D721Med (cell line): Measurements from ENCODE around the gene LIMD2.

ENCODE experiments used
- DNase-seq: peaks from one replicate; pipeline ENCODE4 v3.0.0; 2011; ENCODE audit warnings: low spot score; ENCODE audit not compliant: insufficient read length
- FAIRE-seq: peaks from 2 replicates; lab custom pipeline; 2011; peaks lifted over from hg19 to GRCh38; lab: Jason Lieb, UNC
- CTCF ChIP-seq: IDR thresholded peaks from 2 replicates; pipeline ENCODE4 v1.5.1; 2012; ENCODE audit warnings: mild to moderate bottlenecking, control low read depth; ENCODE audit not compliant: insufficient read depth; ENCODE audit errors: missing control alignments

Gene LIMD2

DNA sequence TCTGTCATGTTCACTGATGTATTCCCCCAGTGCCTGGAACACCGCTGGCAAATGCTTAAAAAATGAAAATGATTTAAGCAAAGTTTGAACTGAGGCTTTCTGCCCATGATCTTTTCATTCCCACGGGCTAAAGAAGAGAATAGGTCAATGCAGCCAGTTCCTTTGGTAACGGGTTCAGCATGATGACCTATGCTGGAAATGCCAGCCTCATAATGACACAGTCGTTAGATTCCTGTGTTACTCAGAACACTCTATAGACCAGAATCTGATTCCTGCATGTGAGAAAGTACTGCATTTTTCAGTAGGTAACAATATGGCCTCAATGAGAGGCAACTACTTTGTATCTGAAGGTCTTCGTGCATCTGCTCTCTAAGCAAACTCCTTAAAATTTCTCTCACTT lies 19.1 kb upstream of the LIMD2 start:
- no peak for DNase-seq
- no peak for FAIRE-seq
- no peak for TF ChIP-seq CTCF

DNA sequence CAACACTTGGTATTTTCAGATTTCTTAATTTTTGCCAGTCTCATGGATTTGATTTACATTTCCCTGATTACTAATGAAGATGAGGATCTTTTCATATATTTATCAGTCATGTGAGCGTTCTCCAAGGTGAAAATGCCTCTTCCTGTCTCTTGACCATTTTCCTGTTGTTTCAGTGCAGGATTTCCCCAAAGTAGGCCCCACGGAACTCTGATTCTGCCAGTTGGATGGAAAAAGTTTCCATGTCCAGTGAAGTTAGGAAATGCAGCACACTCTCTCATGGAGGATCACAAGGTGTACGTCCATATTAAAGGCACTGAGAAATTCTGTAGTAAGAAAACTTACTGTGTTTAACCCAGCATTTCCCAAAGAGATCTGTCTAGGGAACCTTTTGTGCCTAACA lies 16.5 kb upstream of the LIMD2 start:
- DNase-seq (no peak), FAIRE-seq (no peak)
- no peak for TF ChIP-seq CTCF

DNA sequence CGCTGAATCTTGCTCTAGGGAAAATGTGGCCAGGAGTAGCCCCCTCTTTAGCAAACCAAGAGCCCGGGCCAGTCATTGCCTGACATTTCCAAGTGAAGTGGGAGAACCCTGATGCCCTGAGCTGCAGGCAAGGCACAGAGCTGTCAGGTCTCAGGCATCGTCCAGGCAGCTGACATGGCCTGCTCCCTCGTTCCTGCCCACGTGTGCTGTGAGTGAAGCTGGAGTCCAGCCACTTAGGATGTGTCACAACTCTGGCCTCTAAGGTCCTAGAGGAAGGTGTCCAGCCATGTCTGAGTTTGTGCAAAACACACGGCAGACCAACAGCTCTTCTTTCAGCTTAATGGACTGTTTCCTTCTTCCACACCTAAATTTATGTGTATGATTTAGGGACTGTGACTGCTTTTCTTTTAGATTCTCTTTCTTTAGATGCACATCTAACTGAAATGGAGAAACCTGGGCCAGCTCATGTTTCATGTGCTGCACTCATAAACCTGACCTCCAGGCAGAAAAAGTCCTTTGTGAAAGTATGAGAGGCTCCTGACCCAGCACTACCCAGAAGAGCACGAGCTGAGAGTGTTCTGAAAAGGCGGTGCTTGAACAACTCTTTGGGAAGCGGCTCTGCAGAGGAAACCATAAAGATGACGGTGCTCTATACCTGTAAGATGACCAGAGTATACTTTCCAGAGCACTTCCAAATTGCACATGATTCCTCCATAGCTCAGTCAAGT lies 14.8 kb upstream of the LIMD2 start:
- FAIRE-seq, result no peak
- no peak for TF ChIP-seq CTCF
- no peak for DNase-seq

DNA sequence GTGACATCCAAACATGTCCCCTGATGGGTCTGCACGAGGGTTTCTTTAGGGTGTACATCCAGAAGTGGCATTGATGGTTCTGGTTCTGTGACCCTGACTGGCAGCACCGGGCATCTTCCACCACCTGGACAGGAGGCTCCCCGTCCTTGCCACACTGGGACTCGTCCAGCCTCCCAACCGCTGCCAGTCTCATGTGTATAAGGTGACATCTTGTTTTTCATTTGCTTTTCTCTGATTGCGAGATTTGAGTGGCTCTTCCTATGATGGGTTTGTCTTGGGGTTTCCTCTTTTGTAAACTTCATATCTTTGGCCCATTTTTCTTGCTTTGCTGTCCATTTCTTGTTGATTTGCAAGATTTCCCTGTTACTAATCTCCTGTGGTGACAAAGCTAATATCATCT lies 9.2 kb upstream of the LIMD2 start:
- DNase-seq, result no peak
- no peak for FAIRE-seq
- TF ChIP-seq CTCF, result no peak

DNA sequence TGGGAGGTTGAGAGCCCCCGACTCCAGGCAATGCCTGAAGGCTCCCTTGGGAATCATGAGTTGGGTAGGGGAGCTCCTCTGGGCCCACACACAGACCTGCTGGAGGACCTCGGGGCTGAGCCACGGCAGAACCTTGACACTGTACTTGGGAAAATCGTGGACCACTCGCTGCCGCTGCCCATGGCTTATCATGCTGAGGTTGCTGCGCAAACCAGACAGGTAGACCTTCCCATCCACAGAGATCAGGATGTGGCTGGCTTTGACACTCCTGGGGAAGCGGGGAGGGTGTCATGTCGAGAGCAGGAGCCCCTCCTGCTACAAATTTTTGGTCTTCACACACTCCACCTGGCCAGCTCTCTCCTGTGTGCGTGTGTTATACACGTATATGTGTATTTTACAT lies 7.2 kb upstream of the LIMD2 start:
- no peak for TF ChIP-seq CTCF
- DNase-seq (no peak), FAIRE-seq (no peak)

DNA sequence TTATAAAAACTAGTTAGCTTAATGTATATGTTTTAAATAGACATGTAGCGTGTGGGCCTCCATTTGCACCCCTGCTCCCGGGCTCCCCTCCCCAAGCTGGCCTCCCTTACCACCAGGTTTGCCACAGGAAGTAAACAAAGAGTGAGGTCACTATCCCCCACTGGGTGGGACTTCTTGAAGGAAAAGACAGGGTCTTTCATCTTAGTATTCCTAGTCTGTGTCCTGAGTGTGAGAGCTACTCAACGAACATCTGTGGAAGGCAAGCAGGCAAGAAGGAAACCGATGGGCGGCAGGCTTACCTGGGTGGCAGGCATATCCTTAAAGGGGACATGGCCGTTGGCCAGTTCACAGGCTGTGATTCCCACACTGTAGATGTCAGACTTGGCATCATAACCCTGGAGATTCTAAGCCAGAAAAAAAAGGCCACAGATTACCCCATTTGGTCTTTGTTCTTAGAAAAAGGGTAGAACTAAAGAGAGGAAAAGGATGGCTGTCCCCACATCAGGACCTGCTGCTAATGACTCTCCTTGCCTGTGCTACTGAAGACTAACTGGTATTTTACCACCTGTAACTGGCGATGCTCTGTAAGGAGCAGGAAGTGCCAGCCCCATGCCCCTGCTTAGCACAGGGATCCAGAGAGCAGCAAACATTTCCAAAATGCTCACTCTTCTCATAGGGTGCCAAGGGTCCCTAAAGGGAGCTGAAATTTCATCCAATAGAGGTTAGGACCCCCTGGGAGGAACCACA lies 6.6 kb upstream of the LIMD2 start:
- DNase-seq (no peak), FAIRE-seq (no peak)
- no peak for TF ChIP-seq CTCF

GRCh38 chr17:63705657-63706056 lies 5.7 kb upstream of the LIMD2 start:
- DNase-seq (no peak), FAIRE-seq (no peak)
- TF ChIP-seq CTCF, result no peak
